HG03378 (cell line): ENCODE measurements around the gene BCL11B.

Experiments
- ATAC-seq: cut with Tn5 transposase; IDR thresholded peaks from one replicate; pipeline ENCODE4 v1.9.1; 2021; ENCODE audit warnings: mild to moderate bottlenecking, moderate library complexity; ENCODE audit not compliant: unreplicated experiment

Gene BCL11B

GRCh38 chr14:99226687-99227086 lies 45.3 kb downstream of the BCL11B start:
- no peak for ATAC-seq

- ATAC-seq, result no peak
These were observed 46.4 kb downstream of the BCL11B start for GRCh38 chr14:99225436-99226203.

- no peak for ATAC-seq
These were observed 47.0 kb downstream of the BCL11B start for GRCh38 chr14:99224948-99225347.

GRCh38 chr14:99224116-99224910 lies 47.7 kb downstream of the BCL11B start:
- no peak for ATAC-seq

GRCh38 chr14:99221445-99221844 lies 50.6 kb downstream of the BCL11B start:
- ATAC-seq, result no peak

- no peak for ATAC-seq
These were observed 54.7 kb downstream of the BCL11B start for GRCh38 chr14:99217066-99217955.

GRCh38 chr14:99216191-99216590 lies 55.8 kb downstream of the BCL11B start:
- no peak for ATAC-seq

- no peak for ATAC-seq
These were observed 56.7 kb downstream of the BCL11B start for GRCh38 chr14:99215277-99215676.

- no peak for ATAC-seq
These were observed 57.3 kb downstream of the BCL11B start for GRCh38 chr14:99214701-99215100.

- ATAC-seq, result no peak
These were observed 58.4 kb downstream of the BCL11B start for GRCh38 chr14:99213527-99213971.

GRCh38 chr14:99213101-99213500 lies 58.9 kb downstream of the BCL11B start:
- ATAC-seq, result no peak

GRCh38 chr14:99212646-99213045 lies 59.4 kb downstream of the BCL11B start:
- no peak for ATAC-seq

- no peak for ATAC-seq
These were observed 59.8 kb downstream of the BCL11B start for GRCh38 chr14:99212199-99212598.

- ATAC-seq, result no peak
These were observed 60.6 kb downstream of the BCL11B start for GRCh38 chr14:99211410-99211809.

- ATAC-seq, result no peak
These were observed 61.7 kb downstream of the BCL11B start for GRCh38 chr14:99210333-99210732.

GRCh38 chr14:99209409-99209808 lies 62.6 kb downstream of the BCL11B start:
- no peak for ATAC-seq

GRCh38 chr14:99208318-99208717 lies 63.7 kb downstream of the BCL11B start:
- ATAC-seq, result no peak

- no peak for ATAC-seq
These were observed 64.5 kb downstream of the BCL11B start for GRCh38 chr14:99207456-99207855.

GRCh38 chr14:99206090-99206489 lies 65.9 kb downstream of the BCL11B start:
- ATAC-seq, result no peak

- no peak for ATAC-seq
These were observed 66.8 kb downstream of the BCL11B start for GRCh38 chr14:99205086-99205688.

GRCh38 chr14:99203801-99204200 lies 68.2 kb downstream of the BCL11B start:
- no peak for ATAC-seq
